HG03108 (cell line): Measurements from ENCODE around the gene MRPL55.
A peak's percentile ranks its signal among the peaks of the same experiment; 100 is the strongest.

ENCODE experiments used
- ATAC-seq: cut with Tn5 transposase; IDR thresholded peaks from one replicate; pipeline ENCODE4 v1.9.1; 2021; ENCODE audit warnings: moderate library complexity; ENCODE audit not compliant: unreplicated experiment

MRPL55 gene

DNA sequence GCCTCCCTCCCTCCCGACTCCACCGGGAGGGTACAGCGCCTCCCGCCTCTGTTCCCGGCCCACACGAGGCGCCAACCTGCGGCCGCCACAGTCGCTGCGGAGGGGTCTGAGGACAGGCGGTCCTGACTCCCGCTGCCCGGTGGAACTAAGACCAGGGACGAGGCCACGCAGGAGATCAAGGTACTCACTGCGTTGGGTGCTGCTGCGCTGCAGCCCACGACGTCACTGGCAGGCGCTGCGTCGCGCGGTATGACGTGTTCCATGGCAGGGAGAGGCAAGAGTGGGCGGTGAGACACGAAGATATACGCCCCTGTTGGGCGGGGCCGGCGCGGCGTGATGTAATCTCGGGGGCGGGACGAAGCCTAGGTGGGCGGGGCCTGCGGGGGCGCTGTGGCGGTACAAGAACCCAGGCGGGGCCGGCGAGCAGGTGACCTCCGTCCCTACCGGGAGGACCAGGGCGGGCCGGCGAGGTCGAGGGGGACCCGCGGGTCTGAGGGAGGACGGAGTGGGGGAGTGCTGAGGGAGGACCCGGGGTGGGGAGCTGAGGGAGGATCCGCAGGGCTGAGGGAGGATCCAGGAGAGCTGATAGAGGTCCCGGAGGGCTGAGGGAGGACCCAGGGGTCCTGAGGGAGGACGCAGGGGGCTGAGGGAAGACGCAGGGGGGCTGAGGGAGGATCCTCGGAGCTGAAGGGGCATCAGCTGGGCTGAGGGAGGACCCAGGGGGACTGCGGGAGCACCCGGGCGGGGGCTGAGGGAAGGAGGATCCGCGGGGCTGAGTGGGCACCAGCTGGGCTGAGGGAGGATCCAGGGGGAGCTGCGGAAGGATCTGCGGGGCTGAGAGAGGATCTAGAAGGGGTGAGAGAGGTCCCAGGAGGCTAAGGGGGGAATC is at the start of gene MRPL55:
TSS of gene MRPL55 (minus strand) at position 227 of the 889 bp plus-strand sequence. CDS start 1,039 bp downstream, outside the sequence.
- ATAC-seq: peak; percentile 78

GRCh38 chr1:228158151-228159007 is 49.3 kb upstream of the MRPL55 start:
- ATAC-seq: no peak

GRCh38 chr1:228157729-228158126 is 48.6 kb upstream of the MRPL55 start:
- no peak for ATAC-seq

DNA sequence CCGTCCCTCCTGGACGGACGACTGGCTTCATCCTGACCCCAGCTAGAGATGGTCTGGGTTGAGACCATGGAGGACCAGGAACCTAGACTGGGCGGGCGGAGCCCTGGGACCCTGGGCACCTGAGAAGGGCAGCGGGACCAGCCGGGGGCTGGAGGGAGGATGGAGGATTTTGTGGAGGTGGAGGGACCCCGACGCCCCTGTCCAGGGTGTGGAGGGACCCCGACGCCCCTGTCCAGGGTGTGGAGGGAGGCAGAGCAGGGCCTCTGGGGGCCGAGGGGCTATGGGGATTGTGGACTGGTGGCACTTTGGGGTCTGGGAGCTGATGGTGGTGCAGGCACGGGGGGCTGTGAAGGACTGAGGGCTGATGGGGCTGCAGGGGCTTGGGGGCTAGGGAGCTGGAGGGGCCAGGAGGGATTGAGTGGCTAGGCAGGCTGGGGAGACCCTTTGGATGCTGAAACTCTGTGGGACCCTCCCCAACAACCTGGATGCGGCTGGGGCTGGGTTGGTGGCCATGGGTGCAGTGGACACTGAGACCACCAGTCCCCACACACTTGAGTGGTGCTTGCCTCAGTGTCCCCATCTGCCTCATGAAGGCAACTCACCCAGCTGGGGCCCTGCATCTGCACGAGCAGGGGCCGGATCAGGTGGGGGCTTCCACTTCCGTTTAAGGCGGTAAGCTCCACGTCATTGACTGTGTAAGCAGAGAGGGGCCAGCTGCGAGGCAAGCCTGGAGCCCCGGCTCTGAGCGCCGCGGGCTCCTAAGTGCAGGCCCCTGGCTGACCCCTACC is 48.0 kb upstream of the MRPL55 start:
- ATAC-seq: no peak

DNA sequence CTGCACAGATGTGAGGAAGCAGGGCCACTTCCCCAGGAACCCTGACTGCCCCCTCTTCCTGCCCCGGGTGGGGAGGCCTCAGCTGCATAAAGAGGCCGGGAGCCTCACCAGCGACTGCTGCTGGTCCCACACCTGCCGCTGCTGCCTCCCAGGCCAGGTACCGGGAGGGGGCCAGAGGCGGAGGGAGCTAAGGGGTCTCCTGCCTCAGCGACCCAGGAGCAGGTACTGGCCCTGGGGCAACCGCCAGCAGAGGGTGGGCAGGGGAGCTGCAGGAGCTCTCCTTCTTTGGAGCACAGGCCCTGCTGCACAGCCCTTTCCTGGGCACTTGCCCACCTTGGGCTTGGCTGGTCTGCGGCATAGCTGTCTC is 47.4 kb upstream of the MRPL55 start:
- no peak for ATAC-seq

- no peak for ATAC-seq
Measured at GRCh38 chr1:228155596-228156514, 46.8 kb upstream of the MRPL55 start.

GRCh38 chr1:228154670-228155571 is 45.8 kb upstream of the MRPL55 start:
- ATAC-seq: no peak

- no peak for ATAC-seq
Measured at GRCh38 chr1:228154021-228154669, 45.0 kb upstream of the MRPL55 start.

GRCh38 chr1:228152918-228153258 is 43.8 kb upstream of the MRPL55 start:
- ATAC-seq: no peak

DNA sequence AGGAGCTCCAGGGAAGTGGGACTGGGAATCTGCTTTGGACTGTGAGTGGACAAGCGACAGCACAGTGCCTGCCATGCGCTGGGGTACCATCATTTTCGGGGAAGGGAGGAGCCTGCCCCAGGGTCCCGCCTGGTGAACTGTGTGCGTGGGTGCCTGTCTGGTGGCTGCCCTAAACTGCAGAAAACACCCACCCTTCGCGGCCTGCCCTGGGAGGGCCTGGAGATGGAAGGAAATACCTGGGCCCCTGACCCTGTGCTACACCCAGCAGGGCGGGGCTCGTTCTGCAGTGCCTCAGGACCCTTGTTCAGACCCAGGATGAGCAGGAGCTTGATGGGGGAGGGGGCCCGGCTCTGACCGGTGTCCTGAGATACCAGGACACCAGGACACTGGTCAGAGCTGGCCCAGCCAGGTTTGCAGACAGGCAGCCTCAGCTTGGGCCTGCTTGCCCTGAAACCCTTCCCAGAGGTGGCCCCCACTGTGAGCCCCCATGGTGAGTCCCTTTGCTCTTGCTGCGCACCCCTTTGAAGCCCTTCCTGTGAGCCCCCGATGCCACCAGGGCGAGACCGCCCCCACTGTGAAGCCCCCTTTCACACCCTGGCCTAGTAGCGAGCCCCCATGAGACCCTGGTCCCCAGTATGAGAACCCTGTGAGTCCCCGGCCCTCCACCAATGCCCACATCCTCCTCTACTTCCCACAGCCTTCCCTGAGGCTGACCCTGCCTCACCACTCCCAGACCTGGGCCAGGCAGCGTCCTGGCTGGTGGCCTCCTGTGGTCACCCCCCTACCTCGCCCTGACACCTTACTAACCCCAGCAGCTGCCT is 43.2 kb upstream of the MRPL55 start:
- no peak for ATAC-seq

GRCh38 chr1:228151180-228151925 is 42.3 kb upstream of the MRPL55 start:
- no peak for ATAC-seq

DNA sequence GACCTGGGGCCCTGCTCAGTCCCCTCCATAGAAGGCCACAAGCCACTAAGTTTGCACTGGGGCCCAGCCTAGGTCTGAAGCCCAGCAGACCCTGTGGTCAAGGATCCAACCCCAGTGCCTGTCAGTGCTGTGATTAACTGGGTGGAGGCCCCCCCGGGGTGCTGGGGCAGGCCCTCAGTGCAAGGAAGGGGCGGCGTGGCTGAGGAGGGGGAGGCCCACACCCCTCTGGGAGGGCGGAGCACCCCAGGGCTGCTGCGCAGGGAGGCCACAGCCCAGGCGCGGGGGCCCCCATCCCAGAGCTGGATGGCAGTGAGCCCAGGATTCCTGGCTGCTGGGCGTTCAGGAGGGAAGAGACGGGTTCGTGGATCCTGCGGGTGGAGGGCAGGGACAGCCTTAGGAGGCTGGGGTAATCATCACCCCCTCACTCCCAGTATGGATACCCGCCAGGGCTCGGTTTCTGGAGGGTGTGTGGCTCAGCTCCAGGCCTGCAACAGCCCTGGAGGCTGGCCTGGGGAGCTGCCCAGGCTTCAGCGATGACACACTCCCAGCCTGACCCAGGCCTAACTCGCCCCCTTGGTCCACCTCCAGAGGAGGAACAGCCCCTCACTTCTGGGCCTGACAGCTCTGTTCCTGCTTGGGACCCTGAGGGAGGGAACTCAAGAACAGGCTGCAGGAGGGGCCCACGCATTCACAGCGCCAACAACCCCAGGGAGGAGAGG is 41.5 kb upstream of the MRPL55 start:
- ATAC-seq: no peak

- no peak for ATAC-seq
Measured at GRCh38 chr1:228150120-228150460, 41.0 kb upstream of the MRPL55 start.

GRCh38 chr1:228149406-228150119 is 40.5 kb upstream of the MRPL55 start, which contains the start of gene GJC2:
GJC2 (plus strand) TSS chr1:228149930; CDS start chr1:228157759, 7,829 bp downstream.
- ATAC-seq: no peak

GRCh38 chr1:228148935-228149405 is 39.9 kb upstream of the MRPL55 start:
- ATAC-seq: no peak
